ENCODE data around the gene RGS4.
A peak's percentile ranks its signal among the peaks of the same experiment; 100 is the strongest.

RGS4 gene

DNA sequence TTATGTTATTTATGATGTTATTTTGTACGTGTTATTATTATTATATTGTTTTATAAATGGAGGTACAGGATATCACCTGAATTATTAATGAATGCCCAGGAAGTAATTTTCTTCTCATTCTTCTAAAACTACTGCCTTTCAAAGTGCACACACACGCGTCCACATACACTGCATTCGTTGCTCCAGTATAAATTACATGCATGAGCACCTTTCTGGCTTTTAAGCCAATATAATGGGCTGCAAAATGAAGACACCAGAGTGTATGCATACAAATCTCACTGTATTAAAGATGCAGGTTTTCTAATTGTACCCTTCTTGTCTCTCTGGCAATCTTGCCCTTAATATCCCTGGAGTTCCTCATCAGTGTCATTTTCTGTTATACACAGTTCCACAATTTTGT is 6.9 kb downstream of the RGS4 start:
- Histone ChIP-seq H3K27ac (ENCODE audit: low read length, poor library complexity, severe bottlenecking) (no peak overlapping the region), H3K27me3 (ENCODE audit: control insufficient read depth in 1 of 2, insufficient read depth in 1 of 2, low read length in 2 of 2) (no peaks in the 10 kb centered on the region), H3K79me1 (replicated peaks; ENCODE audit: low read length, poor library complexity, severe bottlenecking) (peaks cover 6% of the 10 kb centered on the region), H3K9me3 (ENCODE audit: control insufficient read depth, low read length) (no peaks in the 10 kb centered on the region), H3K9ac (ENCODE audit: low read length) (no peak overlapping the region), H3K4me1 (ENCODE audit: control insufficient read depth, insufficient read depth, low read depth, low read length) (peaks cover 2% of the 10 kb centered on the region), H2BK5ac (ENCODE audit: low read depth, low read length, poor library complexity, severe bottlenecking) (no peak overlapping the region), H4K91ac (ENCODE audit: low read length) (no peak overlapping the region), H3K4me2 (ENCODE audit: low read length, poor library complexity, severe bottlenecking) (no peak overlapping the region), H3K4ac (ENCODE audit: low read depth in 1 of 2, low read length in 2 of 2) (no peak overlapping the region), H3K4me3 (ENCODE audit: insufficient read depth in 1 of 2, low read depth in 1 of 2, low read length in 2 of 2) (no peak overlapping the region), H3K36me3 (ENCODE audit: control insufficient read depth in 1 of 2, insufficient read depth in 2 of 2, low read depth in 1 of 2, low read length in 2 of 2) (peaks cover 8 to 46% of the 10 kb centered on the region in 2 experiments), H2BK15ac (ENCODE audit: low read depth, poor library complexity, severe bottlenecking) (no peak overlapping the region), H2BK120ac (ENCODE audit: low read depth, low read length) (no peak overlapping the region), H3K23ac (ENCODE audit: low read length in 2 of 2) (no peak overlapping the region), H2AK5ac (ENCODE audit: low read length, severe bottlenecking) (no peak overlapping the region), H2BK12ac (ENCODE audit: low read length in 2 of 2) (no peak overlapping the region), H3K18ac (ENCODE audit: low read depth in 1 of 2, low read length in 2 of 2) (no peak overlapping the region), H4K8ac (ENCODE audit: low read length) (no peak overlapping the region), H2AFZ (ENCODE audit: low read depth, low read length) (no peak overlapping the region), H3K14ac (ENCODE audit: low read length in 2 of 2) (no peak overlapping the region)
- WGBS, result 98% methylated on average over 3 of the region's 4 CpGs
- DNase-seq, result no peak

DNA sequence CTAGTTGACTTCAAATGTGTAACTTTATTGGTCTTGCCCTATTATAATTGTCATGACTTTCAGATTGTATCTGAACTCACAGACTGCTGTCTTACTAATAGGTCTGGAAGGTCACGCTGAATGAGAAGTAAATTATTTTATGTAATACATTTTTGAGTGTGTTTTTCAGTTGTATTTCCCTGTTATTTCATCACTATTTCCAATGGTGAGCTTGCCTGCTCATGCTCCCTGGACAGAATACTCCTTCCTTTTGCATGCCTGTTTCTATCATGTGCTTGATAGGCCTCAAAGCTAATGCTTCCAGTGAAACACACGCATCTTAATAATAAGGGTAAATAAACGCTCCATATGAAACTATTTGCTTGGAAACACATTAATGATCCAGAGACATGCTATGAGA is 7.3 kb downstream of the RGS4 start:
- peaks cover 8 to 46% of the 10 kb centered on the region in 2 experiments for H3K36me3 ChIP-seq (ENCODE audit: control insufficient read depth in 1 of 2, insufficient read depth in 2 of 2, low read depth in 1 of 2, low read length in 2 of 2)
- H3K18ac ChIP-seq (ENCODE audit: low read depth in 1 of 2, low read length in 2 of 2), result no peak overlapping the region
- no peak overlapping the region for H2BK12ac ChIP-seq (ENCODE audit: low read length in 2 of 2)
- no peak overlapping the region for H2BK15ac ChIP-seq (ENCODE audit: low read depth, poor library complexity, severe bottlenecking)
- H2AFZ ChIP-seq (ENCODE audit: low read depth, low read length), result no peak overlapping the region
- H3K14ac ChIP-seq (ENCODE audit: low read length in 2 of 2), result no peak overlapping the region
- no peak overlapping the region for H4K8ac ChIP-seq (ENCODE audit: low read length)
- no peak overlapping the region for H4K91ac ChIP-seq (ENCODE audit: low read length)
- H3K79me1 ChIP-seq (replicated peaks; ENCODE audit: low read length, poor library complexity, severe bottlenecking), result peaks cover 6% of the 10 kb centered on the region
- WGBS, result 100% methylated on average over 1 of the region's 3 CpGs
- H3K9ac ChIP-seq (ENCODE audit: low read length), result no peak overlapping the region
- no peak overlapping the region for H2AK5ac ChIP-seq (ENCODE audit: low read length, severe bottlenecking)
- H3K23ac ChIP-seq (ENCODE audit: low read length in 2 of 2), result no peak overlapping the region
- H3K4ac ChIP-seq (ENCODE audit: low read depth in 1 of 2, low read length in 2 of 2), result no peak overlapping the region
- no peak overlapping the region for H3K4me2 ChIP-seq (ENCODE audit: low read length, poor library complexity, severe bottlenecking)
- no peak for DNase-seq
- H3K4me3 ChIP-seq (ENCODE audit: insufficient read depth in 1 of 2, low read depth in 1 of 2, low read length in 2 of 2), result no peak overlapping the region
- H2BK5ac ChIP-seq (ENCODE audit: low read depth, low read length, poor library complexity, severe bottlenecking), result no peak overlapping the region
- no peaks in the 10 kb centered on the region for H3K9me3 ChIP-seq (ENCODE audit: control insufficient read depth, low read length)
- H3K27me3 ChIP-seq (ENCODE audit: control insufficient read depth in 1 of 2, insufficient read depth in 1 of 2, low read length in 2 of 2), result no peaks in the 10 kb centered on the region
- H2BK120ac ChIP-seq (ENCODE audit: low read depth, low read length), result no peak overlapping the region
- H3K27ac ChIP-seq (ENCODE audit: low read length, poor library complexity, severe bottlenecking), result no peak overlapping the region
- peaks cover 2% of the 10 kb centered on the region for H3K4me1 ChIP-seq (ENCODE audit: control insufficient read depth, insufficient read depth, low read depth, low read length)

DNA sequence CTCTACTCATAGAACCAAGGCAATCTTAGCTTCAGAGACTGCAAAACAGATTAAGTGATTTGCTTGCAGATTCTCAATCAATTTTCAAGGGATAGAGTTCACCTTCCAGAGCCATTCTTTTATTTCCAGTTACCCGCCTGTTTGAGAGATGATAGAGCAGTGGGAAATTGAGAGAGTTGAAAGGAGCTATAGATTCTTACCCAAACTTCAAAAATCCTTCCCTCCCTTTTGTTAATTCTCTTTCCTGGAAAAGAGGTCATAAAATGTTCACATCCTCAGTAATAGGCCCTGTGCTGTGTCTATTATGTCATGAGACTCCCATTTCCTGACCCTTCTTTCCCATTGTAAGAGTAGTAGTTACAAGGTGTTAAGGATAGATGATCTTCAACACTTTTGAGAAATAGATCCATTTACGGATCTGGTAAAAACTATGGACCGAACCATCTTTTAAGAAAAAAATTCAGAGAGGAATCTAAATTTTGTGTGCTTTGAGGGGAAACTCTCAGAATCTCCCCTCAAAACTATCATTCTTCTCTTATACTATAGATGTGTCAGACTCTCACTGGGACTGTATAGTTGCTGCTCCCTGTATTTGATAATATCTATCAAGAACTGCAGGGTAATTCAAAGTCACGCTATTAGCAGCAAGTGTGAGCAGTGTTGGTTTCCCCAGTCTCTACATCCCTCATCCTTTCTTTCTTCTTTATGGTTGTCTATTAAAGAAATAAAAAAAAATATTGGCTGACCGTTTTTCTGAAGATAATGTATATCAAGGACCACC is 8.0 kb downstream of the RGS4 start:
- no peak overlapping the region for H2BK15ac ChIP-seq (ENCODE audit: low read depth, poor library complexity, severe bottlenecking)
- H2AK5ac ChIP-seq (ENCODE audit: low read length, severe bottlenecking), result no peak overlapping the region
- no peak overlapping the region for H3K23ac ChIP-seq (ENCODE audit: low read length in 2 of 2)
- no peaks in the 10 kb centered on the region for H3K9me3 ChIP-seq (ENCODE audit: control insufficient read depth, low read length)
- H3K4me3 ChIP-seq (ENCODE audit: insufficient read depth in 1 of 2, low read depth in 1 of 2, low read length in 2 of 2), result no peak overlapping the region
- H3K36me3 ChIP-seq (ENCODE audit: control insufficient read depth in 1 of 2, insufficient read depth in 2 of 2, low read depth in 1 of 2, low read length in 2 of 2), result peaks cover 8 to 45% of the 10 kb centered on the region in 2 experiments
- no peak overlapping the region for H3K18ac ChIP-seq (ENCODE audit: low read depth in 1 of 2, low read length in 2 of 2)
- peaks cover 6% of the 10 kb centered on the region for H3K79me1 ChIP-seq (replicated peaks; ENCODE audit: low read length, poor library complexity, severe bottlenecking)
- no peak overlapping the region for H2BK12ac ChIP-seq (ENCODE audit: low read length in 2 of 2)
- no peak overlapping the region for H2BK120ac ChIP-seq (ENCODE audit: low read depth, low read length)
- no CpG with 5 or more reads among the region's 5 CpGs for WGBS
- no peak overlapping the region for H3K4ac ChIP-seq (ENCODE audit: low read depth in 1 of 2, low read length in 2 of 2)
- H2AFZ ChIP-seq (ENCODE audit: low read depth, low read length), result no peak overlapping the region
- H3K4me1 ChIP-seq (ENCODE audit: control insufficient read depth, insufficient read depth, low read depth, low read length), result peaks cover 2% of the 10 kb centered on the region
- H2BK5ac ChIP-seq (ENCODE audit: low read depth, low read length, poor library complexity, severe bottlenecking), result no peak overlapping the region
- no peak for DNase-seq
- H3K4me2 ChIP-seq (ENCODE audit: low read length, poor library complexity, severe bottlenecking), result no peak overlapping the region
- H3K27me3 ChIP-seq (ENCODE audit: control insufficient read depth in 1 of 2, insufficient read depth in 1 of 2, low read length in 2 of 2), result no peaks in the 10 kb centered on the region
- no peak overlapping the region for H3K27ac ChIP-seq (ENCODE audit: low read length, poor library complexity, severe bottlenecking)
- H3K14ac ChIP-seq (ENCODE audit: low read length in 2 of 2), result no peak overlapping the region
- no peak overlapping the region for H3K9ac ChIP-seq (ENCODE audit: low read length)
- no peak overlapping the region for H4K8ac ChIP-seq (ENCODE audit: low read length)
- no peak overlapping the region for H4K91ac ChIP-seq (ENCODE audit: low read length)

DNA sequence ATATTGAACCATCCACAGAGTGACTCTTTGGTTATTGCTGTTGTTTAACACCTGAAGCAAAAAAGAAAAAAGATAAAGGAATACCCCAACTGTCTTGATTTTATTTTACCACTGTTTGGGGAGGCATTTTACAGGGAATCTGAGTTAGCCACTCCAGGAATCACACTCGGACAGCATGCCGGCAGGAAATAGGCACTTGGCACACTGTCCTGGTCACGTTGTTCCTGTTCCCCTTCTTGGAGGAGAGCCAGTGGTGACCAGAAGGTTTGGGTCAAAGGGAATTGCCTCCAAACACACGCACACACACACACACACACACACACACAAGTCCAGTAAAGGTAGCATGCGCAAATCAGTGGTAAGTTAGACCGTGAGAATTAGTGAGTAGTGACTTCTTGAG is 13.8 kb downstream of the RGS4 start:
- Histone ChIP-seq H3K4me2 (ENCODE audit: low read length, poor library complexity, severe bottlenecking) (no peak overlapping the region), H2BK15ac (ENCODE audit: low read depth, poor library complexity, severe bottlenecking) (no peak overlapping the region), H3K9me3 (ENCODE audit: control insufficient read depth, low read length) (no peaks in the 10 kb centered on the region), H3K4ac (ENCODE audit: low read depth in 1 of 2, low read length in 2 of 2) (no peak overlapping the region), H3K79me1 (replicated peaks; ENCODE audit: low read length, poor library complexity, severe bottlenecking) (no peaks in the 10 kb centered on the region), H2BK12ac (ENCODE audit: low read length in 2 of 2) (peak overlapping the region; percentile 4 to 97), H2BK5ac (ENCODE audit: low read depth, low read length, poor library complexity, severe bottlenecking) (no peak overlapping the region), H3K4me3 (ENCODE audit: insufficient read depth in 1 of 2, low read depth in 1 of 2, low read length in 2 of 2) (no peak overlapping the region), H2AK5ac (ENCODE audit: low read length, severe bottlenecking) (no peak overlapping the region), H3K18ac (ENCODE audit: low read depth in 1 of 2, low read length in 2 of 2) (peak overlapping the region; percentile 69 to 71), H4K91ac (ENCODE audit: low read length) (peak overlapping the region; percentile 2), H2AFZ (ENCODE audit: low read depth, low read length) (peak overlapping the region; percentile 60), H3K4me1 (ENCODE audit: control insufficient read depth, insufficient read depth, low read depth, low read length) (no peaks in the 10 kb centered on the region), H3K9ac (ENCODE audit: low read length) (no peak overlapping the region), H4K8ac (ENCODE audit: low read length) (peak overlapping the region; percentile 1), H3K27me3 (ENCODE audit: control insufficient read depth in 1 of 2, insufficient read depth in 1 of 2, low read length in 2 of 2) (no peaks in the 10 kb centered on the region), H2BK120ac (ENCODE audit: low read depth, low read length) (no peak overlapping the region), H3K36me3 (ENCODE audit: control insufficient read depth in 1 of 2, insufficient read depth in 2 of 2, low read depth in 1 of 2, low read length in 2 of 2) (no peaks in the 10 kb centered on the region), H3K14ac (ENCODE audit: low read length in 2 of 2) (no peak overlapping the region), H3K23ac (ENCODE audit: low read length in 2 of 2) (no peak overlapping the region), H3K27ac (ENCODE audit: low read length, poor library complexity, severe bottlenecking) (no peak overlapping the region)
- WGBS, result 100% methylated on average over 2 of the region's 6 CpGs
- no peak for DNase-seq

Data from mesenchymal stem cell (in vitro differentiated cells and primary cell).